Caco-2 (cell line): ENCODE measurements around the gene DOHH. TPM values are rescaled to one million over a fixed set of nuclear protein-coding genes. Genes with fewer than 3 reads are reported as not detected.

Experiments used
- BruUV-seq: library from RNA; stranded (reverse); fragments of 400-500 nt; replicated peaks from 2 replicates; lab custom pipeline; 2021; lab: Mats Ljungman, UMichigan
- CTCF ChIA-PET: fragments of 300-600 bp; sonication (Branson Sonifier 250); formaldehyde crosslinking; loops from one replicate; lab custom pipeline; 2022; ENCODE audit warnings: antibody characterized with exemption; lab: Charles Lee
- POLR2A ChIA-PET: fragments of 300-600 bp; sonication (Branson Sonifier 250); formaldehyde crosslinking; loops from one replicate; lab custom pipeline; 2022; ENCODE audit warnings: antibody characterized with exemption; lab: Charles Lee
- DNase-seq, 2 experiments: peaks; one replicate each; pipeline versions ENCODE4 v3.0.0 to v3.0.0-alpha.2; 2020 to 2022
- H3K27me3 ChIP-seq: replicated peaks from 2 replicates; pipeline ENCODE4 v1.6.0; 2011; ENCODE audit warnings: low read length; ENCODE audit not compliant: control insufficient read depth, insufficient read depth
- H3K36me3 ChIP-seq: 2 replicates; pipeline ENCODE4 v1.5.1; 2011; ENCODE audit warnings: low read length; ENCODE audit not compliant: control insufficient read depth, insufficient read depth
- H3K4me1 ChIP-seq: fragments of 250-450 bp; sonication (Bioruptor Pico); 2 replicates; pipeline ENCODE4 v1.5.1; 2020; ENCODE audit warnings: mild to moderate bottlenecking
- H3K4me3 ChIP-seq: 2 replicates; pipeline ENCODE4 v1.5.1; 2011; ENCODE audit warnings: low read depth, mild to moderate bottlenecking, control low read depth, low read length
- H3K9me3 ChIP-seq: fragments of 250-450 bp; sonication (Bioruptor Pico); 2 replicates; pipeline ENCODE4 v1.5.1; 2020; ENCODE audit warnings: mild to moderate bottlenecking, moderate library complexity
- H3K27ac Mint-ChIP-seq: one replicate; pipeline ENCODE4 v1.8.0; 2022; ENCODE audit warnings: mixed read lengths; ENCODE audit not compliant: unreplicated experiment
- H3K27me3 Mint-ChIP-seq: one replicate; pipeline ENCODE4 v1.8.0; 2022; ENCODE audit warnings: mixed read lengths; ENCODE audit not compliant: insufficient read depth, unreplicated experiment
- H3K36me3 Mint-ChIP-seq: one replicate; pipeline ENCODE4 v1.8.0; 2022; ENCODE audit warnings: mild to moderate bottlenecking, mixed read lengths; ENCODE audit not compliant: insufficient read depth, unreplicated experiment
- H3K4me1 Mint-ChIP-seq: one replicate; pipeline ENCODE4 v1.8.0; 2022; ENCODE audit warnings: low read depth, mixed read lengths; ENCODE audit not compliant: unreplicated experiment
- H3K4me3 Mint-ChIP-seq: one replicate; pipeline ENCODE4 v1.8.0; 2022; ENCODE audit warnings: mild to moderate bottlenecking, moderate library complexity, mixed read lengths; ENCODE audit not compliant: unreplicated experiment
- H3K9me3 Mint-ChIP-seq: one replicate; pipeline ENCODE4 v1.8.0; 2022; ENCODE audit warnings: mixed read lengths; ENCODE audit not compliant: unreplicated experiment
- CTCF ChIP-seq, 2 experiments: fragments of 200-600 bp in 1 of 2; IDR thresholded peaks; 1 replicate in 1 of 2; 2 replicates in 1 of 2; pipeline versions ENCODE4 v1.5.1 to v1.8.0; 2011 to 2022; ENCODE audit warnings: antibody characterized with exemption in 1 of 2, control low read depth in 1 of 2, inconsistent platforms in 1 of 2, low read depth in 1 of 2, low read length in 1 of 2, mild to moderate bottlenecking in 1 of 2, moderate library complexity in 1 of 2; ENCODE audit not compliant: insufficient read depth in 1 of 2, severe bottlenecking in 1 of 2, unreplicated experiment in 1 of 2
- intact Hi-C: fragments of 100-400 bp; cut with micrococcal nuclease; formaldehyde crosslinking; loops from one replicate; pipeline ENCODE4 v1.10.0; 2022; ENCODE audit not compliant: unreplicated experiment
- total RNA-seq: library from RNA; stranded (reverse); gene quantifications from 2 replicates; pipeline ENCODE4 v1.2.3, GENCODE V29; 2022

DOHH gene
- total RNA-seq, 1 experiment from 2014 or later = 17.4 TPM

- Mint-ChIP-seq H3K4me1 (peaks cover 11% of the 10 kb centered on the region), H3K27me3 (no peaks in the 10 kb centered on the region), H3K36me3 (peaks cover 33% of the 10 kb centered on the region), H3K27ac (peak overlapping the region; percentile 98), H3K9me3 (no peaks in the 10 kb centered on the region), H3K4me3 (peak overlapping the region; percentile 87)
- CTCF ChIA-PET = interaction anchor here (0.6 to 1.2 kb wide), 2 partner anchors 15 to 1278 kb away, joined by 3 to 9 read pairs; no protein-coding TSS in a partner anchor
- POLR2A ChIA-PET = interaction anchor here (0.6 kb wide), 1 partner anchor 119 kb away, joined by 6 read pairs; no protein-coding TSS in a partner anchor
- Histone ChIP-seq H3K36me3 (no peaks in the 10 kb centered on the region), H3K27me3 (no peaks in the 10 kb centered on the region), H3K9me3 (no peaks in the 10 kb centered on the region), H3K4me1 (peaks cover 4% of the 10 kb centered on the region; the same call in 1 of the 2 replicates), H3K4me3 (peak overlapping the region; percentile 71)
- TF ChIP-seq CTCF (IDR thresholded peaks at IDR 0.05; ENCODE audit: insufficient read depth in 1 of 2, low read depth in 1 of 2, low read length in 1 of 2, severe bottlenecking in 1 of 2, unreplicated experiment in 1 of 2) = no peak
- TSS peak; percentile 65 for BruUV-seq
- intact Hi-C loops = no loop called here
- no peak for DNase-seq
Observed at GRCh38 chr19:3499738-3500428, 591 bp downstream of the DOHH start.

GRCh38 chr19:3497757-3498520, 2.5 kb downstream of the DOHH start:
- peaks cover 11% of the 10 kb centered on the region for H3K4me1 Mint-ChIP-seq
- H3K27ac Mint-ChIP-seq = no peak overlapping the region
- Histone ChIP-seq H3K4me1 (peaks cover 4% of the 10 kb centered on the region; the same call in 1 of the 2 replicates), H3K27me3 (no peaks in the 10 kb centered on the region), H3K4me3 (no peak overlapping the region), H3K36me3 (no peaks in the 10 kb centered on the region), H3K9me3 (no peaks in the 10 kb centered on the region)
- no TSS peak for BruUV-seq
- no peaks in the 10 kb centered on the region for H3K27me3 Mint-ChIP-seq
- no peak for TF ChIP-seq CTCF (IDR thresholded peaks at IDR 0.05; ENCODE audit: insufficient read depth in 1 of 2, low read depth in 1 of 2, low read length in 1 of 2, severe bottlenecking in 1 of 2, unreplicated experiment in 1 of 2)
- ChIA-PET POLR2A (no interaction called here), CTCF (no interaction called here)
- peak overlapping the region; percentile 35 for H3K4me3 Mint-ChIP-seq
- H3K36me3 Mint-ChIP-seq = peaks cover 42% of the 10 kb centered on the region
- no peaks in the 10 kb centered on the region for H3K9me3 Mint-ChIP-seq
- intact Hi-C loops = loop anchor here (1.0 kb wide), 1 partner anchor 7 kb away; no protein-coding TSS in a partner anchor
- no peak for DNase-seq
